Suprapubic skin (tissue), 3 donors: ENCODE data around the gene PTGES2.
"Not testable (repeated sequence)": the region's sequence is repeated elsewhere in the genome, so short reads cannot be mapped to it uniquely, and the experiment has no call there.

Experiments used
- CTCF ChIP-seq, 2 donors: fragments of 200-600 bp in 1 of 2; fragments of 450-650 bp in 1 of 2; sonication (generic) in 1 of 2; IDR thresholded peaks; one replicate each; pipeline ENCODE4 v1.5.1; 2016 to 2019; ENCODE audit warnings: antibody characterized with exemption in 2 of 2, mild to moderate bottlenecking in 1 of 2, moderate library complexity in 1 of 2
- EP300 ChIP-seq: sonication (generic); formaldehyde crosslinking; IDR thresholded peaks from one replicate; pipeline ENCODE4 v1.6.1; 2017; ENCODE audit warnings: antibody characterized with exemption
- POLR2A ChIP-seq, 2 donors: fragments of 450-650 bp; IDR thresholded peaks; one replicate each; pipeline ENCODE4 v1.6.1; 2017; ENCODE audit warnings: antibody characterized with exemption in 2 of 2, mild to moderate bottlenecking in 2 of 2, moderate library complexity in 2 of 2

DNA sequence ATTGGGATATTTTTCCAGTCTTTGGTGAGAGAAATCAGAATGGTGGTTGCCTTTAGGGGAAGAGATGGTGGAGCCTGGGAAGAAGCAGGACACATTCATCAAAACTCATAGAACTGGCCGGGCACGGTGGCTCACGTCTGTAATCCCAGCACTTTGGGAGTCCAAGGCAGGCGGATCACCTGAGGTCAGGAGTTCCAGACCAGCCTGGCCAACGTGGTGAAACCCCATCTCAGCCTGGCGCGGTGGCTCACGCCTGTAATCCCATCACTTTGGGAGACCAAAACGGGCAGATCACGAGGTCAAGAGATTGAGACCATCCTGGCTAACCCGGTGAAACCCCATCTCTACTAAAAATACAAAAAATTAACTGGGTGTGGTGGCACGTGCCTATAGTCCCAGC lies 15.8 kb downstream of the PTGES2 start:
- TF ChIP-seq CTCF (IDR thresholded peaks at IDR 0.05); POLR2A (IDR thresholded peaks at IDR 0.05); EP300: not testable (repeated sequence)
